Neural cell (in vitro differentiated cells): ENCODE data around the gene IGF1R. TPM values are rescaled to one million over a fixed set of nuclear protein-coding genes. Genes with fewer than 3 reads are reported as not detected.

Source experiments
- H2AFZ ChIP-seq: fragments of 200-600, 300-800 bp; sonication (generic), shearing (Covaris generic); 2 replicates; pipeline ENCODE4 v1.6.0; 2014; ENCODE audit warnings: low read depth, mild to moderate bottlenecking, antibody characterized with exemption, low read length, moderate library complexity
- H3F3A ChIP-seq: fragments of 200-600 bp; shearing (Covaris generic); 2 replicates; pipeline ENCODE4 v1.6.1; 2016; ENCODE audit warnings: mild to moderate bottlenecking, moderate library complexity, mixed read lengths, antibody characterized with exemption, low read length; ENCODE audit not compliant: insufficient read depth, poor library complexity, severe bottlenecking
- H3K27ac ChIP-seq: fragments of 200-600, 300-800 bp; sonication (generic), shearing (Covaris generic); 2 replicates; pipeline ENCODE4 v1.5.1; 2014; ENCODE audit warnings: mild to moderate bottlenecking, low read length, moderate library complexity
- H3K27me3 ChIP-seq: fragments of 300-800, 200-600 bp; sonication (generic), shearing (Covaris generic); 2 replicates; pipeline ENCODE4 v1.6.0; 2014; ENCODE audit warnings: mild to moderate bottlenecking, low read depth, low read length, moderate library complexity; ENCODE audit not compliant: insufficient read depth
- H3K36me3 ChIP-seq: fragments of 300-800, 200-600 bp; sonication (generic), shearing (Covaris generic); 2 replicates; pipeline ENCODE4 v1.5.1; 2014; ENCODE audit warnings: mild to moderate bottlenecking, antibody characterized with exemption, low read length, moderate library complexity; ENCODE audit not compliant: insufficient read depth
- H3K4me2 ChIP-seq: fragments of 300-800, 200-600 bp; sonication (generic), shearing (Covaris generic); 2 replicates; pipeline ENCODE4 v1.6.0; 2014; ENCODE audit warnings: mild to moderate bottlenecking, low read length
- H3K4me3 ChIP-seq: fragments of 300-800, 200-600 bp; sonication (generic), shearing (Covaris generic); 2 replicates; pipeline ENCODE4 v1.5.1; 2014; ENCODE audit warnings: mild to moderate bottlenecking, low read length, moderate library complexity
- H3K79me2 ChIP-seq: fragments of 200-600 bp; shearing (Covaris generic); replicated peaks from 2 replicates; pipeline ENCODE4 v1.6.0; 2014; ENCODE audit warnings: mild to moderate bottlenecking, low read length, moderate library complexity; ENCODE audit not compliant: insufficient read depth
- H3K9ac ChIP-seq: fragments of 300-800, 200-600 bp; sonication (generic), shearing (Covaris generic); 2 replicates; pipeline ENCODE4 v1.6.1; 2016; ENCODE audit warnings: mild to moderate bottlenecking, low read length, mixed read lengths
- H3K9me2 ChIP-seq: fragments of 200-600 bp; shearing (Covaris generic); 2 replicates; pipeline ENCODE4 v1.6.1; 2016; ENCODE audit warnings: mild to moderate bottlenecking, low read length, mixed read lengths; ENCODE audit not compliant: insufficient read depth
- H3K9me3 ChIP-seq: fragments of 200-600, 300-800 bp; sonication (generic), shearing (Covaris generic); 2 replicates; pipeline ENCODE4 v1.6.1; 2016; ENCODE audit warnings: mild to moderate bottlenecking, mixed run types, low read length, moderate library complexity, mixed read lengths
- H4K20me1 ChIP-seq: fragments of 200-600 bp; shearing (Covaris generic); 2 replicates; pipeline ENCODE4 v1.6.1; 2016; ENCODE audit warnings: mild to moderate bottlenecking, mixed run types; ENCODE audit not compliant: insufficient read depth
- EP300 ChIP-seq: fragments of 450-650 bp; conservative IDR thresholded peaks from 2 replicates; pipeline ENCODE4 v1.6.1; 2014; ENCODE audit warnings: antibody characterized with exemption, mild to moderate bottlenecking, moderate library complexity; ENCODE audit not compliant: poor library complexity, severe bottlenecking
- EZH2 ChIP-seq: fragments of 200-600, 300-800 bp; shearing (Covaris generic), sonication (generic); IDR thresholded peaks from 2 replicates; pipeline ENCODE4 v1.6.1; 2014; ENCODE audit warnings: antibody characterized with exemption, low read length, borderline replicate concordance, mild to moderate bottlenecking; ENCODE audit not compliant: insufficient read depth, poor library complexity, severe bottlenecking
- MXI1 ChIP-seq: fragments of 450-650 bp; conservative IDR thresholded peaks from 2 replicates; pipeline ENCODE4 v1.6.1; 2014; ENCODE audit warnings: antibody characterized with exemption, mild to moderate bottlenecking; ENCODE audit not compliant: poor library complexity, severe bottlenecking
- POLR2AphosphoS5 ChIP-seq: IDR thresholded peaks from 2 replicates; pipeline ENCODE4 v1.6.1; 2012
- RAD21 ChIP-seq: fragments of 450-650 bp; conservative IDR thresholded peaks from 2 replicates; pipeline ENCODE4 v1.6.1; 2014; ENCODE audit warnings: antibody characterized with exemption, mild to moderate bottlenecking, moderate library complexity
- REST ChIP-seq: IDR thresholded peaks from 2 replicates; pipeline ENCODE4 v1.6.1; 2012; ENCODE audit warnings: borderline replicate concordance
- SMC3 ChIP-seq: fragments of 450-650 bp; conservative IDR thresholded peaks from 2 replicates; pipeline ENCODE4 v1.6.1; 2014; ENCODE audit warnings: antibody characterized with exemption, mild to moderate bottlenecking, moderate library complexity; ENCODE audit not compliant: poor library complexity
- TAF1 ChIP-seq: IDR thresholded peaks from 2 replicates; pipeline ENCODE4 v1.6.1; 2012; ENCODE audit warnings: low read depth
- polyA plus RNA-seq: library from polyadenylated mRNA; depleted of rRNA; stranded (reverse); fragments of >200 nt; gene quantifications from 2 replicates; pipeline ENCODE4 v1.2.3, GENCODE V29; 2014
- TF ChIP-seq, protein P1 (sequence below): fragments of 450-650 bp; IDR thresholded peaks from 2 replicates; pipeline ENCODE4 v1.5.1; 2014; ENCODE audit warnings: antibody characterized with exemption, mild to moderate bottlenecking, moderate library complexity; ENCODE audit not compliant: poor library complexity, severe bottlenecking

The IGF1R gene
- polyA plus RNA-seq, 1 donor from 2014 or later, result 10.9 TPM

DNA sequence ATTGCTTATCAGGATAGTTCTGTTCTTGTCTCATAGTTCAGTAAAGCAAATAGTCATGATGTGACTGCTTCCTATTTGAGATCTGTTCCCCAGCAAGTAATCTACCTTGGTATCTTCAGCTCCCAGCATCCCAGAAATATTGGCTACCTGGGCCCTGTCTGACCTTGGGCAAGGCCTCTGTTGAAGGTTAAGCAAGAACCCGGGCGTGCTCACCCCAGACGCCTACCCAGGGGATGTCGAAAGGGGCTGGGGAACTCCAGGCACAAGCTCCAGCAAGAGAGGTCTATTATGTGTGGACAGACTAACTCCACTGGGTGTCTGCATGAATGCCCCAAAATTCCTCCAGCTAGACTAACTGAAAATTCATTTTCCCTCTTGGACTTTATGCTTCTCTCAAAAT, 37.3 kb upstream of the IGF1R start:
- H3K79me2 ChIP-seq, result no peaks in the 10 kb centered on the region
- no peaks in the 10 kb centered on the region for H3K9me2 ChIP-seq
- no peak overlapping the region for H3K27ac ChIP-seq
- H3K4me2 ChIP-seq, result no peak overlapping the region
- no peaks in the 10 kb centered on the region for H3K27me3 ChIP-seq
- H3F3A ChIP-seq, result no peaks in the 10 kb centered on the region
- no peak overlapping the region for H3K4me3 ChIP-seq
- no peak overlapping the region for H2AFZ ChIP-seq
- TF ChIP-seq POLR2AphosphoS5, result no peak
- no peak for TF ChIP-seq EP300
- no peak for TF ChIP-seq MXI1
- TF ChIP-seq, protein P1, sequence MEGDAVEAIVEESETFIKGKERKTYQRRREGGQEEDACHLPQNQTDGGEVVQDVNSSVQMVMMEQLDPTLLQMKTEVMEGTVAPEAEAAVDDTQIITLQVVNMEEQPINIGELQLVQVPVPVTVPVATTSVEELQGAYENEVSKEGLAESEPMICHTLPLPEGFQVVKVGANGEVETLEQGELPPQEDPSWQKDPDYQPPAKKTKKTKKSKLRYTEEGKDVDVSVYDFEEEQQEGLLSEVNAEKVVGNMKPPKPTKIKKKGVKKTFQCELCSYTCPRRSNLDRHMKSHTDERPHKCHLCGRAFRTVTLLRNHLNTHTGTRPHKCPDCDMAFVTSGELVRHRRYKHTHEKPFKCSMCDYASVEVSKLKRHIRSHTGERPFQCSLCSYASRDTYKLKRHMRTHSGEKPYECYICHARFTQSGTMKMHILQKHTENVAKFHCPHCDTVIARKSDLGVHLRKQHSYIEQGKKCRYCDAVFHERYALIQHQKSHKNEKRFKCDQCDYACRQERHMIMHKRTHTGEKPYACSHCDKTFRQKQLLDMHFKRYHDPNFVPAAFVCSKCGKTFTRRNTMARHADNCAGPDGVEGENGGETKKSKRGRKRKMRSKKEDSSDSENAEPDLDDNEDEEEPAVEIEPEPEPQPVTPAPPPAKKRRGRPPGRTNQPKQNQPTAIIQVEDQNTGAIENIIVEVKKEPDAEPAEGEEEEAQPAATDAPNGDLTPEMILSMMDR, result no peak
- no peak for TF ChIP-seq SMC3
- TF ChIP-seq REST, result no peak
- no peak for TF ChIP-seq EZH2
- no peak for TF ChIP-seq RAD21
- TF ChIP-seq TAF1, result no peak
- H3K36me3 ChIP-seq, result no peaks in the 10 kb centered on the region
- no peak overlapping the region for H3K9ac ChIP-seq
- no peaks in the 10 kb centered on the region for H3K9me3 ChIP-seq
- no peaks in the 10 kb centered on the region for H4K20me1 ChIP-seq

DNA sequence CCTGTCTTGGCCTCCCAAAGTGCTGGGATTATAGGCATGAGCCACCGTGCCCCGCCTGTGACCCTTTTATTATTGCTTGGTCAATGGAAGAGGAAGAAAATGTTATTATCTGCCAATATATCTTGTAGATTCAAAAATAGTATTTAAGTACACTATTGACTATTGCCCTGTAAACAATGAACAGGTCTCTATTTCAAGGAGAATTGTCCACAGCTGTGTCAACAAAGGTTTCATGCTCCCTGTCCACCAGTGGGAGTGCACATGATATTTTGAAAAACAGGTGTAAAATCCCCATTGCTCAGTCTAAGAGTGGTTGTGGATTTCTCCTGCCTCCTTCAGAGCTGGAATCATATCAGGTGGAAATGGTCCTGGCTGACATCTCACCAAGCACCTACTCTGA, 36.5 kb upstream of the IGF1R start:
- TF ChIP-seq, protein P1, result no peak
- TF ChIP-seq MXI1, result no peak
- TF ChIP-seq EZH2, result no peak
- TF ChIP-seq EP300, result no peak
- no peak for TF ChIP-seq REST
- no peak for TF ChIP-seq POLR2AphosphoS5
- TF ChIP-seq RAD21, result no peak
- TF ChIP-seq SMC3, result no peak
- TF ChIP-seq TAF1, result no peak
- H4K20me1 ChIP-seq, result no peaks in the 10 kb centered on the region

More for the DNA sequence above, 36.5 kb upstream of the IGF1R start:
- H2AFZ ChIP-seq, result no peak overlapping the region
- H3K9me3 ChIP-seq, result no peaks in the 10 kb centered on the region
- H3K36me3 ChIP-seq, result no peaks in the 10 kb centered on the region
- no peak overlapping the region for H3K4me2 ChIP-seq
- no peak overlapping the region for H3K4me3 ChIP-seq
- no peaks in the 10 kb centered on the region for H3K79me2 ChIP-seq
- no peaks in the 10 kb centered on the region for H3F3A ChIP-seq
- H3K9me2 ChIP-seq, result no peaks in the 10 kb centered on the region
- no peak overlapping the region for H3K27ac ChIP-seq
- no peaks in the 10 kb centered on the region for H3K27me3 ChIP-seq
- no peak overlapping the region for H3K9ac ChIP-seq
